ENCODE measurements around the gene ANKRD44.

The ANKRD44 gene

GRCh38 chr2:196971574-196972279 is 338.9 kb downstream of the ANKRD44 start:
- FAIRE-seq = no peak

- no peak for FAIRE-seq
These were observed 340.5 kb downstream of the ANKRD44 start for GRCh38 chr2:196970099-196970498.

GRCh38 chr2:196968516-196968915 is 342.1 kb downstream of the ANKRD44 start:
- no peak for FAIRE-seq

- FAIRE-seq = no peak
These were observed 342.8 kb downstream of the ANKRD44 start for GRCh38 chr2:196967775-196968174.

- FAIRE-seq = no peak
These were observed 343.5 kb downstream of the ANKRD44 start for GRCh38 chr2:196967116-196967515.

GRCh38 chr2:196966061-196966460 is 344.5 kb downstream of the ANKRD44 start:
- no peak for FAIRE-seq

- FAIRE-seq = no peak
These were observed 344.9 kb downstream of the ANKRD44 start for GRCh38 chr2:196965651-196966050.

- FAIRE-seq = no peak
These were observed 346.6 kb downstream of the ANKRD44 start for GRCh38 chr2:196963961-196964360.

- FAIRE-seq = no peak
These were observed 347.5 kb downstream of the ANKRD44 start for GRCh38 chr2:196963043-196963442.

GRCh38 chr2:196962325-196962724 is 348.3 kb downstream of the ANKRD44 start:
- no peak for FAIRE-seq

- FAIRE-seq = no peak
These were observed 348.7 kb downstream of the ANKRD44 start for GRCh38 chr2:196961889-196962288.

GRCh38 chr2:196959734-196960338 is 350.7 kb downstream of the ANKRD44 start:
- no peak for FAIRE-seq

- no peak for FAIRE-seq
These were observed 351.3 kb downstream of the ANKRD44 start for GRCh38 chr2:196959281-196959680.

- no peak for FAIRE-seq
These were observed 352.6 kb downstream of the ANKRD44 start for GRCh38 chr2:196957881-196958525.

- no peak for FAIRE-seq
These were observed 353.1 kb downstream of the ANKRD44 start for GRCh38 chr2:196957442-196957841.

- no peak for FAIRE-seq
These were observed 354.5 kb downstream of the ANKRD44 start for GRCh38 chr2:196956069-196956468.

GRCh38 chr2:196955036-196955435 is 355.5 kb downstream of the ANKRD44 start:
- FAIRE-seq = no peak

- no peak for FAIRE-seq
These were observed 356.6 kb downstream of the ANKRD44 start for GRCh38 chr2:196954001-196954400.

GRCh38 chr2:196952936-196953335 is 357.6 kb downstream of the ANKRD44 start:
- FAIRE-seq = no peak

- no peak for FAIRE-seq
These were observed 358.6 kb downstream of the ANKRD44 start for GRCh38 chr2:196951973-196952372.

GRCh38 chr2:196949116-196949515 is 361.5 kb downstream of the ANKRD44 start:
- FAIRE-seq = no peak

GRCh38 chr2:196944570-196944969 is 366.0 kb downstream of the ANKRD44 start:
- FAIRE-seq = no peak

- no peak for FAIRE-seq
These were observed 369.0 kb downstream of the ANKRD44 start for GRCh38 chr2:196941398-196942078.

- FAIRE-seq = no peak
These were observed 371.2 kb downstream of the ANKRD44 start for GRCh38 chr2:196939371-196939770.
